HepG2 (cell line): ENCODE measurements around the gene ENO4.

Experiments used
- BCLAF1 ChIP-seq: fragments of 450-650 bp; IDR thresholded peaks from 2 replicates; pipeline ENCODE4 v1.6.1; 2017; ENCODE audit warnings: mild to moderate bottlenecking
- FOXA1 ChIP-seq, 2 experiments: fragments of 450-650 bp in 1 of 2; sonication (generic) in 1 of 2; formaldehyde crosslinking in 1 of 2; IDR thresholded peaks; 2 replicates each; pipeline versions ENCODE4 v1.4.0 to v1.6.1; 2016 to 2020; ENCODE audit warnings: missing genetic modification reagents in 1 of 2
- FOXM1 ChIP-seq: sonication (generic); formaldehyde crosslinking; IDR thresholded peaks from 2 replicates; pipeline ENCODE4 v1.5.0; 2020; ENCODE audit warnings: missing genetic modification reagents
- HMGXB4 ChIP-seq, 2 experiments: sonication (generic) in 1 of 2; formaldehyde crosslinking in 1 of 2; IDR thresholded peaks; 2 replicates each; pipeline versions ENCODE4 v1.4.0 to v1.6.1; 2018 to 2020; ENCODE audit warnings: missing genetic modification reagents in 2 of 2, borderline replicate concordance in 1 of 2, low read depth in 1 of 2, mild to moderate bottlenecking in 1 of 2, missing biosample characterization in 1 of 2
- SMAD1 ChIP-seq: sonication (generic); formaldehyde crosslinking; IDR thresholded peaks from 2 replicates; pipeline ENCODE4 v1.4.0; 2020; ENCODE audit warnings: missing genetic modification reagents, low read depth, mild to moderate bottlenecking, borderline replicate concordance
- TAF1 ChIP-seq: sonication (generic); formaldehyde crosslinking; IDR thresholded peaks from 2 replicates; pipeline ENCODE4 v1.4.0; 2020; ENCODE audit warnings: missing genetic modification reagents
- ZNF333 ChIP-seq: sonication (generic); formaldehyde crosslinking; IDR thresholded peaks from 2 replicates; pipeline ENCODE4 v1.4.0; 2020; ENCODE audit warnings: mild to moderate bottlenecking, missing genetic modification reagents, borderline replicate concordance
- ZNF619 ChIP-seq: sonication (generic); formaldehyde crosslinking; IDR thresholded peaks from 2 replicates; pipeline ENCODE4 v1.4.0; 2020; ENCODE audit warnings: mild to moderate bottlenecking, missing genetic modification reagents
- ZNF773 ChIP-seq: sonication (generic); formaldehyde crosslinking; IDR thresholded peaks from 2 replicates; pipeline ENCODE4 v1.4.0; 2020; ENCODE audit warnings: missing genetic modification reagents, borderline replicate concordance
- ZNF83 ChIP-seq: sonication (generic); formaldehyde crosslinking; IDR thresholded peaks from 2 replicates; pipeline ENCODE4 v1.4.0; 2020; ENCODE audit warnings: missing genetic modification reagents, mild to moderate bottlenecking, borderline replicate concordance
- TF ChIP-seq, protein P1 (sequence below): sonication (generic); formaldehyde crosslinking; IDR thresholded peaks from 2 replicates; pipeline ENCODE4 v1.5.0; 2020; ENCODE audit warnings: missing genetic modification reagents
- TF ChIP-seq, protein P2 (sequence below): sonication (generic); formaldehyde crosslinking; IDR thresholded peaks from 2 replicates; pipeline ENCODE4 v1.5.0; 2020; ENCODE audit warnings: mild to moderate bottlenecking, missing genetic modification reagents, moderate library complexity

GRCh38 chr10:116817178-116817577 lies 32.1 kb upstream of the ENO4 start:
- no peak for TF ChIP-seq ZNF619 (CRISPR knock-in tag)
- TF ChIP-seq BCLAF1, result no peak
- TF ChIP-seq HMGXB4 (CRISPR knock-in tag; IDR thresholded peaks at IDR 0.05; ENCODE audit: borderline replicate concordance in 1 of 2, low read depth in 1 of 2), result no peak
- TF ChIP-seq, protein P1, sequence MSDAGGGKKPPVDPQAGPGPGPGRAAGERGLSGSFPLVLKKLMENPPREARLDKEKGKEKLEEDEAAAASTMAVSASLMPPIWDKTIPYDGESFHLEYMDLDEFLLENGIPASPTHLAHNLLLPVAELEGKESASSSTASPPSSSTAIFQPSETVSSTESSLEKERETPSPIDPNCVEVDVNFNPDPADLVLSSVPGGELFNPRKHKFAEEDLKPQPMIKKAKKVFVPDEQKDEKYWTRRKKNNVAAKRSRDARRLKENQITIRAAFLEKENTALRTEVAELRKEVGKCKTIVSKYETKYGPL (CRISPR knock-in tag), result no peak
- no peak for TF ChIP-seq ZNF773
- TF ChIP-seq TAF1 (CRISPR knock-in tag), result no peak
- TF ChIP-seq, protein P2, sequence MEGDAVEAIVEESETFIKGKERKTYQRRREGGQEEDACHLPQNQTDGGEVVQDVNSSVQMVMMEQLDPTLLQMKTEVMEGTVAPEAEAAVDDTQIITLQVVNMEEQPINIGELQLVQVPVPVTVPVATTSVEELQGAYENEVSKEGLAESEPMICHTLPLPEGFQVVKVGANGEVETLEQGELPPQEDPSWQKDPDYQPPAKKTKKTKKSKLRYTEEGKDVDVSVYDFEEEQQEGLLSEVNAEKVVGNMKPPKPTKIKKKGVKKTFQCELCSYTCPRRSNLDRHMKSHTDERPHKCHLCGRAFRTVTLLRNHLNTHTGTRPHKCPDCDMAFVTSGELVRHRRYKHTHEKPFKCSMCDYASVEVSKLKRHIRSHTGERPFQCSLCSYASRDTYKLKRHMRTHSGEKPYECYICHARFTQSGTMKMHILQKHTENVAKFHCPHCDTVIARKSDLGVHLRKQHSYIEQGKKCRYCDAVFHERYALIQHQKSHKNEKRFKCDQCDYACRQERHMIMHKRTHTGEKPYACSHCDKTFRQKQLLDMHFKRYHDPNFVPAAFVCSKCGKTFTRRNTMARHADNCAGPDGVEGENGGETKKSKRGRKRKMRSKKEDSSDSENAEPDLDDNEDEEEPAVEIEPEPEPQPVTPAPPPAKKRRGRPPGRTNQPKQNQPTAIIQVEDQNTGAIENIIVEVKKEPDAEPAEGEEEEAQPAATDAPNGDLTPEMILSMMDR (CRISPR knock-in tag), result no peak
- no peak for TF ChIP-seq FOXM1
- no peak for TF ChIP-seq FOXA1 (IDR thresholded peaks at IDR 0.05)
- TF ChIP-seq FOXA1 (CRISPR knock-in tag; IDR thresholded peaks at IDR 0.05), result no peak
- TF ChIP-seq ZNF83 (CRISPR knock-in tag), result no peak
- TF ChIP-seq SMAD1 (CRISPR knock-in tag), result no peak
- no peak for TF ChIP-seq ZNF333 (CRISPR knock-in tag)
